Endothelial cell of umbilical vein (primary cell): ENCODE data around the gene EMC9. TPM values are rescaled to one million over a fixed set of nuclear protein-coding genes. Genes with fewer than 3 reads are reported as not detected.

Source experiments
- BruUV-seq: library from RNA; stranded (reverse); fragments of 400-500 nt; replicated peaks from 2 replicates; lab custom pipeline; 2021; lab: Mats Ljungman, UMichigan
- CTCF ChIA-PET: fragments of 300-600, 350-600 bp; sonication (Branson Sonifier 250); formaldehyde crosslinking; loops from one replicate; lab custom pipeline; 2021; ENCODE audit warnings: antibody characterized with exemption, inconsistent platforms; lab: Charles Lee
- POLR2A ChIA-PET: fragments of 300-600, 350-600 bp; sonication (Branson Sonifier 250); formaldehyde crosslinking; loops from one replicate; lab custom pipeline; 2021; ENCODE audit warnings: antibody characterized with exemption, inconsistent platforms; lab: Charles Lee
- DNase-seq: peaks from one replicate; pipeline ENCODE4 v3.0.0-alpha.2; 2011; ENCODE audit warnings: low read depth, low spot score
- FAIRE-seq: peaks from 2 replicates; lab custom pipeline; 2011; peaks lifted over from hg19 to GRCh38; lab: Jason Lieb, UNC
- H2AFZ ChIP-seq: 2 replicates; pipeline ENCODE4 v1.6.0; 2012; ENCODE audit warnings: low read depth, low read length, control low read depth, inconsistent platforms
- H3K27ac ChIP-seq: 2 replicates; pipeline ENCODE4 v1.5.1; 2011; ENCODE audit warnings: low read depth, mild to moderate bottlenecking, control low read depth, low read length, moderate library complexity; ENCODE audit not compliant: insufficient read depth
- H3K27me3 ChIP-seq, 2 experiments: 2 replicates each; pipeline versions ENCODE4 v1.6.0 to v1.6.1; 2011; ENCODE audit warnings: low read length in 2 of 2, mixed read lengths in 1 of 2; ENCODE audit not compliant: control insufficient read depth in 2 of 2, insufficient read depth in 2 of 2
- H3K36me3 ChIP-seq, 2 experiments: 2 replicates in 1 of 2; 3 replicates in 1 of 2; pipeline ENCODE4 v1.5.1; 2011; ENCODE audit warnings: low read length in 2 of 2, mild to moderate bottlenecking in 1 of 2, moderate library complexity in 1 of 2; ENCODE audit not compliant: control insufficient read depth in 2 of 2, insufficient read depth in 2 of 2; ENCODE audit errors: extremely low read depth in 1 of 2
- H3K4me1 ChIP-seq: 3 replicates; pipeline ENCODE4 v1.5.1; 2011; ENCODE audit warnings: mild to moderate bottlenecking, low read length; ENCODE audit not compliant: control insufficient read depth, insufficient read depth; ENCODE audit errors: extremely low read depth
- H3K4me2 ChIP-seq: 2 replicates; pipeline ENCODE4 v1.6.1; 2011; ENCODE audit warnings: low read length, control low read depth, mixed read lengths; ENCODE audit not compliant: insufficient read depth
- H3K4me3 ChIP-seq, 3 experiments: fragments of 200-600 bp in 1 of 3; sonication (generic), shearing (Covaris generic) in 1 of 3; replicated peaks in 1 of 3; 2 replicates each; pipeline ENCODE4 v1.5.1; 2011 to 2016; ENCODE audit warnings: control low read depth in 3 of 3, low read length in 3 of 3, mild to moderate bottlenecking in 2 of 3, inconsistent platforms in 1 of 3, low read depth in 1 of 3, moderate library complexity in 1 of 3; ENCODE audit not compliant: insufficient read depth in 1 of 3
- H3K79me2 ChIP-seq: 2 replicates; pipeline ENCODE4 v1.6.0; 2012; ENCODE audit warnings: low read length, inconsistent platforms; ENCODE audit not compliant: control insufficient read depth, insufficient read depth
- H3K9ac ChIP-seq: replicated peaks from 2 replicates; pipeline ENCODE3; 2011; ENCODE audit warnings: low read length, control low read depth; ENCODE audit not compliant: insufficient read depth; ENCODE audit errors: extremely low read depth
- H3K9me1 ChIP-seq: replicated peaks from 3 replicates; pipeline ENCODE4 v1.6.0; 2011; ENCODE audit warnings: mild to moderate bottlenecking, low read length; ENCODE audit not compliant: control insufficient read depth, insufficient read depth; ENCODE audit errors: extremely low read depth
- H3K9me3 ChIP-seq: replicated peaks from 2 replicates; pipeline ENCODE4 v1.5.1; 2012; ENCODE audit warnings: low read length, inconsistent platforms; ENCODE audit not compliant: control insufficient read depth, insufficient read depth
- H4K20me1 ChIP-seq: replicated peaks from 2 replicates; pipeline ENCODE3; 2011; ENCODE audit warnings: mild to moderate bottlenecking, low read length; ENCODE audit not compliant: control insufficient read depth, insufficient read depth; ENCODE audit errors: extremely low read depth
- EZH2 ChIP-seq: IDR thresholded peaks from 2 replicates; pipeline ENCODE4 v1.6.1; 2012; ENCODE audit warnings: borderline replicate concordance, low read depth, mild to moderate bottlenecking, moderate library complexity, low read length, inconsistent platforms; ENCODE audit not compliant: severe bottlenecking
- FOS ChIP-seq: IDR thresholded peaks from 2 replicates; pipeline ENCODE4 v1.6.1; 2011; ENCODE audit warnings: mild to moderate bottlenecking, low read length, moderate library complexity, borderline replicate concordance; ENCODE audit not compliant: insufficient read depth
- GATA2 ChIP-seq: IDR thresholded peaks from 2 replicates; pipeline ENCODE4 v1.7.0; 2011; ENCODE audit warnings: low read depth, mild to moderate bottlenecking, moderate library complexity, mixed read lengths, low read length; ENCODE audit not compliant: insufficient read length, insufficient read depth
- JUN ChIP-seq: IDR thresholded peaks from 2 replicates; pipeline ENCODE4 v1.6.1; 2011; ENCODE audit warnings: borderline replicate concordance, low read depth; ENCODE audit not compliant: insufficient read length, insufficient read depth
- MYC ChIP-seq: IDR thresholded peaks from one replicate; pipeline ENCODE4 v1.6.1; 2011; ENCODE audit warnings: mild to moderate bottlenecking, low read depth, low read length
- POLR2A ChIP-seq: IDR thresholded peaks from 2 replicates; pipeline ENCODE4 v1.6.1; 2012; ENCODE audit warnings: low read depth, mild to moderate bottlenecking, control low read depth, low read length
- POLR2AphosphoS5 ChIP-seq: IDR thresholded peaks from 2 replicates; pipeline ENCODE4 v1.6.1; 2012; ENCODE audit warnings: low read depth, mild to moderate bottlenecking, control low read depth, low read length, moderate library complexity; ENCODE audit not compliant: insufficient read depth
- dilution Hi-C: fragments of 300-500 bp; cut with MboI; formaldehyde crosslinking; loops from one replicate; pipeline ENCODE4 v1.15.0; 2019; ENCODE audit warnings: low sequenced_read_pairs; ENCODE audit not compliant: extremely low pct_ligation_motif_present
- intact Hi-C: fragments of 100-400 bp; cut with micrococcal nuclease; formaldehyde crosslinking; loops from one replicate; pipeline ENCODE4 v1.10.0; 2022
- polyA plus RNA-seq, 4 experiments: library from polyadenylated mRNA; depleted of rRNA in 3 of 4; stranded (reverse) in 3 of 4; unstranded in 1 of 4; fragments of >200 nt; gene quantifications; 2 replicates each; pipeline versions ENCODE4 v1.2.1 to v1.2.3, GENCODE V29; 2011 to 2012; ENCODE audit warnings: missing spikeins in 1 of 4
- total RNA-seq: library from RNA; stranded (reverse); gene quantifications from 2 replicates; pipeline ENCODE4 v1.2.3, GENCODE V29; 2021
- TF ChIP-seq, protein P1 (sequence below): IDR thresholded peaks from 2 replicates; pipeline ENCODE4 v1.6.1; 2011; ENCODE audit not compliant: insufficient read depth, insufficient read length
- TF ChIP-seq, protein P2 (sequence below), 2 donors: IDR thresholded peaks; 1 replicate in 1 of 2; 2 replicates in 1 of 2; pipeline ENCODE4 v1.5.1; 2011; ENCODE audit warnings: low read length in 2 of 2, mild to moderate bottlenecking in 2 of 2, moderate library complexity in 2 of 2, control low read depth in 1 of 2, inconsistent platforms in 1 of 2, low read depth in 1 of 2; ENCODE audit not compliant: insufficient read depth in 1 of 2; ENCODE audit errors: extremely low read depth in 1 of 2

EMC9 gene
- total and polyA plus RNA-seq, 2 donors (not counting 3 experiments of a cell fraction or from before 2014, with no cell fraction given): 21.8 to 31.8 TPM

DNA sequence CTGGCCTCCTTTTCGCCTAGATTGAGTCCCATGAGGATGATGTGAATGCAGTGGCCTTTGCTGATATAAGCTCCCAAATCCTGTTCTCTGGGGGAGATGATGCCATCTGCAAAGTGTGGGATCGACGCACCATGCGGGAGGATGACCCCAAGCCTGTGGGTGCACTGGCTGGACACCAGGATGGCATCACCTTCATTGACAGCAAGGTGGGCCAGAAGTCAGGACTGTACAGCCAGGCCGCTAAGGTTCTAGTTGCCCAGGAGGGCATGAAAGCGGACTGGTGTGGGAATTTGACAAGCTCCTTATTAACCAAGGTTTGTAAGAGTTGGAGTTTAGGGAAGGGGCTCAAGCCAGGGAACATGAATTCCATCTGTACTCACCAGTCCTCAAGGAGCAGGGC is 21.7 kb downstream of the EMC9 start:
- DNase-seq: no peak
- H3K4me2 ChIP-seq: no peak overlapping the region
- BruUV-seq: no TSS peak
- no peak overlapping the region for H3K27ac ChIP-seq
- no peak overlapping the region for H3K9ac ChIP-seq
- H3K9me3 ChIP-seq: no peaks in the 10 kb centered on the region
- H3K4me3 ChIP-seq: no peak overlapping the region
- H4K20me1 ChIP-seq: no peaks in the 10 kb centered on the region
- peaks cover 7% of the 10 kb centered on the region for H3K4me1 ChIP-seq
- no peak for FAIRE-seq
- H3K36me3 ChIP-seq: peaks cover 11 to 38% of the 10 kb centered on the region in 2 experiments
- POLR2A ChIA-PET: no interaction called here
- dilution Hi-C loops (no loop called here), intact Hi-C loops (no loop called here)
- no peak for TF ChIP-seq MYC
- TF ChIP-seq, protein P1, sequence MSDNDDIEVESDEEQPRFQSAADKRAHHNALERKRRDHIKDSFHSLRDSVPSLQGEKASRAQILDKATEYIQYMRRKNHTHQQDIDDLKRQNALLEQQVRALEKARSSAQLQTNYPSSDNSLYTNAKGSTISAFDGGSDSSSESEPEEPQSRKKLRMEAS: no peak
- TF ChIP-seq JUN: no peak
- no peak for TF ChIP-seq POLR2AphosphoS5
- no peak for TF ChIP-seq GATA2
- TF ChIP-seq POLR2A: no peak
- no peak for TF ChIP-seq EZH2
- TF ChIP-seq, protein P2, sequence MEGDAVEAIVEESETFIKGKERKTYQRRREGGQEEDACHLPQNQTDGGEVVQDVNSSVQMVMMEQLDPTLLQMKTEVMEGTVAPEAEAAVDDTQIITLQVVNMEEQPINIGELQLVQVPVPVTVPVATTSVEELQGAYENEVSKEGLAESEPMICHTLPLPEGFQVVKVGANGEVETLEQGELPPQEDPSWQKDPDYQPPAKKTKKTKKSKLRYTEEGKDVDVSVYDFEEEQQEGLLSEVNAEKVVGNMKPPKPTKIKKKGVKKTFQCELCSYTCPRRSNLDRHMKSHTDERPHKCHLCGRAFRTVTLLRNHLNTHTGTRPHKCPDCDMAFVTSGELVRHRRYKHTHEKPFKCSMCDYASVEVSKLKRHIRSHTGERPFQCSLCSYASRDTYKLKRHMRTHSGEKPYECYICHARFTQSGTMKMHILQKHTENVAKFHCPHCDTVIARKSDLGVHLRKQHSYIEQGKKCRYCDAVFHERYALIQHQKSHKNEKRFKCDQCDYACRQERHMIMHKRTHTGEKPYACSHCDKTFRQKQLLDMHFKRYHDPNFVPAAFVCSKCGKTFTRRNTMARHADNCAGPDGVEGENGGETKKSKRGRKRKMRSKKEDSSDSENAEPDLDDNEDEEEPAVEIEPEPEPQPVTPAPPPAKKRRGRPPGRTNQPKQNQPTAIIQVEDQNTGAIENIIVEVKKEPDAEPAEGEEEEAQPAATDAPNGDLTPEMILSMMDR (IDR thresholded peaks at IDR 0.05; ENCODE audit: extremely low read depth in 1 of 2, insufficient read depth in 1 of 2, low read depth in 1 of 2, low read length in 2 of 2): no peak
- no peak for TF ChIP-seq FOS
- H2AFZ ChIP-seq: no peak overlapping the region
- CTCF ChIA-PET: interaction anchor here (1.0 kb wide), 1 partner anchor 22 kb away, joined by 4 read pairs; the partner anchor contains the start of gene EMC9
- H3K79me2 ChIP-seq: no peaks in the 10 kb centered on the region
- no peaks in the 10 kb centered on the region for H3K9me1 ChIP-seq
- no peaks in the 10 kb centered on the region for H3K27me3 ChIP-seq
